Pancreas (tissue), 10 donors: ENCODE results near the gene CHID1. TPM values are rescaled to one million over a fixed set of nuclear protein-coding genes. Genes with fewer than 3 reads are reported as not detected.
A peak's percentile ranks its signal among the peaks of the same experiment; 100 is the strongest.

Experiments used
- ATAC-seq, 4 donors: fragments of 200-7000 bp; cut with Tn5 transposase; one replicate each; pipeline versions ENCODE4 v1.8.0 to v1.9.1; 2020; ENCODE audit warnings: mild to moderate bottlenecking in 4 of 4, moderate library complexity in 4 of 4
- DNase-seq, 6 donors: peaks; one replicate each; pipeline ENCODE4 v3.0.0-alpha.2; 2020
- FAIRE-seq: peaks from 2 replicates; lab custom pipeline; 2012; peaks lifted over from hg19 to GRCh38; lab: Jason Lieb, UNC
- H3K27ac ChIP-seq, 4 donors: fragments of 200-600 bp; sonication (generic); 1 replicate in 3 of 4; 2 replicates in 1 of 4; pipeline versions ENCODE4 v1.5.0 to v1.8.0; 2020
- H3K27me3 ChIP-seq, 4 donors: fragments of 200-600 bp; one replicate each; pipeline ENCODE4 v1.8.0; 2021
- H3K36me3 ChIP-seq, 3 donors: fragments of 200-600 bp; sonication (generic) in 1 of 3; one replicate each; pipeline versions ENCODE4 v1.5.0 to v1.8.0; 2020 to 2021
- H3K4me1 ChIP-seq, 3 donors: fragments of 200-600 bp; one replicate each; pipeline ENCODE4 v1.8.0; 2021
- H3K4me3 ChIP-seq, 4 donors: fragments of 200-600 bp; sonication (generic) in 2 of 4; one replicate each; pipeline versions ENCODE4 v1.5.0 to v1.8.0; 2020 to 2021
- H3K9me3 ChIP-seq, 4 donors: fragments of 200-600 bp; one replicate each; pipeline ENCODE4 v1.8.0; 2021
- WGBS, 2 donors: extraction: QIAGEN DNeasy Blood & Tissue Kit; methylation state at CpG; one replicate each; pipeline ENCODE4 v1.1.7; 2013; 5-methylcytosine and 5-hydroxymethylcytosine counted together
- intact Hi-C, 3 donors: fragments of 100-400 bp; cut with DNase I; formaldehyde crosslinking; loops; one replicate each; pipeline versions ENCODE4 v1.11.1 to v1.14.2; 2022
- polyA plus RNA-seq, 2 donors: library from polyadenylated mRNA; stranded (reverse); fragments of 200-250 nt; gene quantifications; one replicate each; pipeline ENCODE4 v1.2.3, GENCODE V29; 2013
- total RNA-seq, 6 donors: library from RNA; stranded (reverse); fragmentation: NEBNext Ultra II Directional in 4 of 6; extraction: Animal tissue kit (Norgen Biotek cat#: 25700) in 4 of 6; gene quantifications; one replicate each; pipeline versions ENCODE4 v1.2.1 to v1.2.4, GENCODE V29; 2021 to 2023
- TF ChIP-seq, protein P1 (sequence below), 4 donors: fragments of 200-600 bp; sonication (generic) in 3 of 4; IDR thresholded peaks; one replicate each; pipeline versions ENCODE4 v1.5.0 to v1.8.0; 2021; ENCODE audit warnings: antibody characterized with exemption in 4 of 4
- donor health status: healthy with polysubstance abuse.
- donor health status: DM: no; HTN: no; CAD: no; lungs with moderate emphysema.
- donor health status: DM: no; HTN: no; CAD: no.
- donor health status: control.
- donor health status: control.
- donor health status: Bipolar disorder and iron deficiency.
- donor health status: DM: yes; HTN: yes; CAD: no.
- donor health status: DM: no; HTN: no; CAD: no.
- donor health status: DM: no; HTN: no; CAD: no.
- donor health status: DM: yes; HTN: yes; CAD: no.

CHID1 gene
- total and polyA plus RNA-seq, 8 donors = 41.7 to 86.0 (median 62.1) TPM

DNA sequence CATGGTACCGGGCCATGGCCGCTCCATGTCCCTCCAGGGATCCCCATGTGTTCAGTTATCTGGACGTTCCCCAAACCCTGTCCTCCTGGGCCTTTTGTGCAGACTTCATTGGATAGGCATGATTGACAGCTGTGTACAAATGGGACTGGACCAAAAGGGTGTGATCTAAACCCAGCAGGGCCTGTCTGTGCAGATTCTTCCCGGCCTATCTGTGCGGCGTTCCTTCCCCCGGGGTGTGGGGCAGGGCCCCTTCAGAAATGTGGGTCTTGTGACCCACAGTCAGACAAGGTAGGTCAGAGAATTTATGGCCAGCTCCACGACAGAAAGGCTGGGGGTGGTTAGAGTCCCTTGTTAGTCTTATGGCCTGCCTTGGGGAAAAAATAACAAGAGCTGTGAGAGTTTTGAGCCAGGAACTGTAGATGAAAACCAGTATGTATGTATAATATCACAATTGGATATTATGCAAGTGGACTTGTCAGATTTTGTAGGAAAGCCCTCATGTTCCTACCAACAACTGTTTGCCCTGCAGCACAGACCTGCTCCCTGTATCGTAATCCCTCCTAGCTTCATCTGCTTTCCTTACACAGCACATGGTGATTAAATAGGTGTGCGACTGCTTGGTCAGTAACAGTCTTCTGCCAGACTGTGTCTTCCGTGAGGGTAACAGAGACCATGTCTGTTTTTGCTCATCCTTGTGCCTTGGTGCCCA is 46.8 kb upstream of the CHID1 start:
- WGBS, 2 donors = 73 to 82% methylated on average over 11 of the region's 11 CpGs
- Histone ChIP-seq H3K9me3 (no peaks in the 10 kb centered on the region), H3K4me1 (peaks cover 0 to 42% (median 28%) of the 10 kb centered on the region in 3 donors), H3K4me3 (no peak overlapping the region), H3K36me3 (peaks cover 0 to 11% (median 0%) of the 10 kb centered on the region in 3 donors), H3K27ac (peak overlapping the region in 2 of 4 donors; percentile 38 to 70), H3K27me3 (no peaks in the 10 kb centered on the region)
- intact Hi-C loops = no loop called here
- TF ChIP-seq, protein P1, sequence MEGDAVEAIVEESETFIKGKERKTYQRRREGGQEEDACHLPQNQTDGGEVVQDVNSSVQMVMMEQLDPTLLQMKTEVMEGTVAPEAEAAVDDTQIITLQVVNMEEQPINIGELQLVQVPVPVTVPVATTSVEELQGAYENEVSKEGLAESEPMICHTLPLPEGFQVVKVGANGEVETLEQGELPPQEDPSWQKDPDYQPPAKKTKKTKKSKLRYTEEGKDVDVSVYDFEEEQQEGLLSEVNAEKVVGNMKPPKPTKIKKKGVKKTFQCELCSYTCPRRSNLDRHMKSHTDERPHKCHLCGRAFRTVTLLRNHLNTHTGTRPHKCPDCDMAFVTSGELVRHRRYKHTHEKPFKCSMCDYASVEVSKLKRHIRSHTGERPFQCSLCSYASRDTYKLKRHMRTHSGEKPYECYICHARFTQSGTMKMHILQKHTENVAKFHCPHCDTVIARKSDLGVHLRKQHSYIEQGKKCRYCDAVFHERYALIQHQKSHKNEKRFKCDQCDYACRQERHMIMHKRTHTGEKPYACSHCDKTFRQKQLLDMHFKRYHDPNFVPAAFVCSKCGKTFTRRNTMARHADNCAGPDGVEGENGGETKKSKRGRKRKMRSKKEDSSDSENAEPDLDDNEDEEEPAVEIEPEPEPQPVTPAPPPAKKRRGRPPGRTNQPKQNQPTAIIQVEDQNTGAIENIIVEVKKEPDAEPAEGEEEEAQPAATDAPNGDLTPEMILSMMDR (IDR thresholded peaks at IDR 0.05) = no peak
- DNase-seq = peak in 1 of 6 donors; percentile 18
- FAIRE-seq = no peak
- no peak for ATAC-seq

- H3K4me1 ChIP-seq = peaks cover 8 to 50% (median 38%) of the 10 kb centered on the region in 3 donors
- no peak for FAIRE-seq
- ATAC-seq = peak; percentile 13 to 31 (median 16)
- peaks cover 0 to 6% (median 0%) of the 10 kb centered on the region in 3 donors for H3K36me3 ChIP-seq
- no peaks in the 10 kb centered on the region for H3K27me3 ChIP-seq
- no peaks in the 10 kb centered on the region for H3K9me3 ChIP-seq
- peak in 3 of 6 donors; percentile 31 to 40 (median 35) for DNase-seq
- intact Hi-C loops = no loop called here
- WGBS, 2 donors = 58 to 65% methylated on average over 15 of the region's 15 CpGs
- no peak overlapping the region for H3K4me3 ChIP-seq
- peak overlapping the region; percentile 2 to 80 (median 60) for H3K27ac ChIP-seq
- TF ChIP-seq, protein P1 (IDR thresholded peaks at IDR 0.05) = no peak
Observed at GRCh38 chr11:955154-956063, 44.8 kb upstream of the CHID1 start.

DNA sequence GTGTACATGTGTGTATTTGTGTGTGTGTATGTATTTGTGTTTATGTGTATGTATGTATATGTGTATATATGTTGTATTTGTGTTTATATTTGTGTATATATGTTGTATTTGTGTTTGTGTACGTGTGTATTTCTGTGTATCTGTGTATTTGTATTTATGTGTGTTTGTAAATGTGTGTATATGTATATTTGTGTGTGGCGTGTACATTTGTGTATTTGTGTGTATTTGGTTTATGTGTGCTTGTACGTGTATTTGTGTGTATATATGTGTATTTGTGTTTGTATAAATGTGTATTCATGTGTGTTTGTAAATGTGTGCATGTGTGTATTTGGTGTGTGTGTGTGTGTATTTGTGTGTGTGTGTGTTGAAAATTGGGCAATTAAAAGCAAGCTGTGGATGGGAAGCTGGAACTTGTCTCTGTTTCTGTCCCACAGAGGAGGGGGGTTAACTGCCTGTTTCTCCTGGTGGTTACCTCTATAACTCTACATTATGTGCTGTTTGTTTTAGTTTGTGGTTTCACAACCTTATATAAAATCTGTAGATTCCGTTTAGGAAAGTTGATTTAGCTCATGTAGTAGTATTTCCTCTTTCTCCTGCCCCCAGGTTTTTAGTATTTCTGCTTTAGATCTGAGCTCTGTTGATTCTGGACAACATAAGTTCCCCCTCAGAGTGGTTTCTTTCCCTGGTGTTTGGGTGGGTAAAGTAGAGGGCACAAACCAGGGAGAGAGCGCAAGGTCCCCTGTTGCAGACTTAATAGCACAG is 44.0 kb upstream of the CHID1 start:
- H3K9me3 ChIP-seq = no peaks in the 10 kb centered on the region
- no peak for ATAC-seq
- peaks cover 8 to 50% (median 38%) of the 10 kb centered on the region in 3 donors for H3K4me1 ChIP-seq
- no peak for FAIRE-seq
- TF ChIP-seq, protein P1 (IDR thresholded peaks at IDR 0.05) = no peak
- peak overlapping the region in 2 of 4 donors; percentile 79 to 80 for H3K27ac ChIP-seq
- 75 to 78% methylated on average over 5 of the region's 5 CpGs for WGBS, 2 donors
- no peaks in the 10 kb centered on the region for H3K36me3 ChIP-seq
- DNase-seq = no peak
- intact Hi-C loops = no loop called here
- no peak overlapping the region for H3K4me3 ChIP-seq
- H3K27me3 ChIP-seq = no peaks in the 10 kb centered on the region

DNA sequence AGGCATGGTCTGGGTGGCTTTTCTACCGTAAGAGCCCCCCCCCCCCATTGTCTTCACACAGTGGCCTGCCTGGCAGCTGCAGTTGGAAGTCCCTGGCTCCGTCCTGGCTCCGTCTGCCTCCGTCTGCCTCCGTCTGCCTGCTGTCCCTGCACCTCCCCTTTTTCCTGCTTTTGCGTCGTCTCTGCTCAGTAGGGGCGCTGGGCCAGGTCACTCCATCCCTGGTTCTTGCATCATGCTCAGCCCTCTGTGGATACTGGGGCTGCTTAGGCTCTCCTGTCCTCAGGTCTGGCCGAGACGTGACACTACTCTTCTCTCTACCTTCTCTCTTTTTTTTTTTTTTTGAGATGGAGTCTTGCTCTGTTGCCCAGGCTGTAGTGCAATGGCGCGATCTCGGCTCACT is 42.9 kb upstream of the CHID1 start:
- TF ChIP-seq, protein P1 (IDR thresholded peaks at IDR 0.05) = no peak
- Histone ChIP-seq H3K4me1 (peaks cover 8 to 43% (median 38%) of the 10 kb centered on the region in 3 donors), H3K27ac (peak overlapping the region in 2 of 4 donors; percentile 74 to 79), H3K9me3 (no peaks in the 10 kb centered on the region), H3K36me3 (no peaks in the 10 kb centered on the region), H3K4me3 (no peak overlapping the region), H3K27me3 (no peaks in the 10 kb centered on the region)
- DNase-seq (peak in 3 of 6 donors; percentile 27 to 35 (median 33)), FAIRE-seq (no peak), ATAC-seq (no peak)
- intact Hi-C loops = no loop called here
- WGBS, 2 donors = 77 to 78% methylated on average over 13 of the region's 13 CpGs
